OCI-LY1 (cell line): ENCODE data around the gene IGFN1.

Experiments used
- H2AFZ ChIP-seq: fragments of 200-600 bp; sonication (generic), shearing (Covaris generic); 2 replicates; pipeline ENCODE4 v1.6.0; 2014; ENCODE audit warnings: antibody characterized with exemption, mild to moderate bottlenecking, low read length
- H3F3A ChIP-seq: fragments of 200-600 bp; sonication (generic), shearing (Covaris generic); 2 replicates; pipeline ENCODE4 v1.6.0; 2014; ENCODE audit warnings: mild to moderate bottlenecking, antibody characterized with exemption, low read length, moderate library complexity; ENCODE audit not compliant: insufficient read depth
- H3K27ac ChIP-seq: fragments of 200-600 bp; sonication (generic); 2 replicates; pipeline ENCODE4 v1.5.1; 2014; ENCODE audit warnings: low read length, mixed run types, mild to moderate bottlenecking, low read depth; ENCODE audit not compliant: poor library complexity, severe bottlenecking
- H3K27me3 ChIP-seq: fragments of 200-600 bp; sonication (generic); 2 replicates; pipeline ENCODE4 v1.6.0; 2014; ENCODE audit warnings: antibody characterized with exemption, mild to moderate bottlenecking, low read length, moderate library complexity; ENCODE audit not compliant: insufficient read depth
- H3K36me3 ChIP-seq: fragments of 200-600 bp; sonication (generic); 2 replicates; pipeline ENCODE4 v1.6.1; 2014; ENCODE audit warnings: mild to moderate bottlenecking, antibody characterized with exemption, low read length, moderate library complexity, mixed read lengths; ENCODE audit not compliant: insufficient read depth
- H3K4me1 ChIP-seq: fragments of 200-600 bp; sonication (generic); 2 replicates; pipeline ENCODE4 v1.5.1; 2014; ENCODE audit warnings: mild to moderate bottlenecking, low read length, moderate library complexity; ENCODE audit not compliant: insufficient read depth, severe bottlenecking
- H3K4me2 ChIP-seq: fragments of 200-600 bp; sonication (generic), shearing (Covaris generic); 2 replicates; pipeline ENCODE4 v1.6.1; 2014; ENCODE audit warnings: low read length
- H3K4me3 ChIP-seq: fragments of 200-600 bp; sonication (generic); 2 replicates; pipeline ENCODE4 v1.5.1; 2014; ENCODE audit warnings: low read length, low read depth, mild to moderate bottlenecking, mixed read lengths; ENCODE audit not compliant: poor library complexity, severe bottlenecking
- H3K79me2 ChIP-seq: fragments of 200-600 bp; shearing (Covaris generic); 2 replicates; pipeline ENCODE4 v1.6.1; 2016; ENCODE audit warnings: mixed run types, low read length, mixed read lengths; ENCODE audit not compliant: insufficient read depth
- H3K9ac ChIP-seq: fragments of 200-600 bp; sonication (generic), shearing (Covaris generic); 2 replicates; pipeline ENCODE4 v1.6.1; 2014; ENCODE audit warnings: mild to moderate bottlenecking, low read length, mixed read lengths
- H3K9me2 ChIP-seq: fragments of 200-600 bp; sonication (generic), shearing (Covaris generic); 2 replicates; pipeline ENCODE4 v1.6.1; 2014; ENCODE audit warnings: low read depth, mild to moderate bottlenecking, low read length, mixed read lengths
- H3K9me3 ChIP-seq: fragments of 200-600 bp; shearing (Covaris generic); 2 replicates; pipeline ENCODE4 v1.6.1; 2014; ENCODE audit warnings: low read length, mixed read lengths
- H4K20me1 ChIP-seq: fragments of 200-600 bp; sonication (generic), shearing (Covaris generic); 2 replicates; pipeline ENCODE4 v1.6.0; 2016; ENCODE audit warnings: mild to moderate bottlenecking, low read length; ENCODE audit not compliant: insufficient read depth
- EZH2 ChIP-seq: fragments of 200-600 bp; sonication (generic), shearing (Covaris generic); IDR thresholded peaks from 2 replicates; pipeline ENCODE4 v1.8.0; 2017; ENCODE audit warnings: borderline replicate concordance, mixed run types, mild to moderate bottlenecking, antibody characterized with exemption, low read length, moderate library complexity, mixed read lengths
- TF ChIP-seq, protein P1 (sequence below): fragments of 200-600 bp; sonication (generic), shearing (Covaris generic); IDR thresholded peaks from 2 replicates; pipeline ENCODE4 v1.5.1; 2017; ENCODE audit warnings: mild to moderate bottlenecking, antibody characterized with exemption, low read length, moderate library complexity, mixed read lengths

IGFN1 gene

GRCh38 chr1:201270616-201271390, 80.2 kb downstream of the IGFN1 start:
- Histone ChIP-seq H3K9ac (no peak overlapping the region), H3K4me3 (no peak overlapping the region), H2AFZ (no peak overlapping the region), H3K27ac (no peak overlapping the region), H4K20me1 (no peaks in the 10 kb centered on the region), H3K9me3 (no peaks in the 10 kb centered on the region), H3K27me3 (no peaks in the 10 kb centered on the region), H3K4me2 (no peak overlapping the region), H3K9me2 (no peaks in the 10 kb centered on the region), H3K79me2 (no peaks in the 10 kb centered on the region), H3K4me1 (no peaks in the 10 kb centered on the region), H3K36me3 (no peaks in the 10 kb centered on the region), H3F3A (no peaks in the 10 kb centered on the region)
- TF ChIP-seq EZH2: no peak
- TF ChIP-seq, protein P1, sequence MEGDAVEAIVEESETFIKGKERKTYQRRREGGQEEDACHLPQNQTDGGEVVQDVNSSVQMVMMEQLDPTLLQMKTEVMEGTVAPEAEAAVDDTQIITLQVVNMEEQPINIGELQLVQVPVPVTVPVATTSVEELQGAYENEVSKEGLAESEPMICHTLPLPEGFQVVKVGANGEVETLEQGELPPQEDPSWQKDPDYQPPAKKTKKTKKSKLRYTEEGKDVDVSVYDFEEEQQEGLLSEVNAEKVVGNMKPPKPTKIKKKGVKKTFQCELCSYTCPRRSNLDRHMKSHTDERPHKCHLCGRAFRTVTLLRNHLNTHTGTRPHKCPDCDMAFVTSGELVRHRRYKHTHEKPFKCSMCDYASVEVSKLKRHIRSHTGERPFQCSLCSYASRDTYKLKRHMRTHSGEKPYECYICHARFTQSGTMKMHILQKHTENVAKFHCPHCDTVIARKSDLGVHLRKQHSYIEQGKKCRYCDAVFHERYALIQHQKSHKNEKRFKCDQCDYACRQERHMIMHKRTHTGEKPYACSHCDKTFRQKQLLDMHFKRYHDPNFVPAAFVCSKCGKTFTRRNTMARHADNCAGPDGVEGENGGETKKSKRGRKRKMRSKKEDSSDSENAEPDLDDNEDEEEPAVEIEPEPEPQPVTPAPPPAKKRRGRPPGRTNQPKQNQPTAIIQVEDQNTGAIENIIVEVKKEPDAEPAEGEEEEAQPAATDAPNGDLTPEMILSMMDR: no peak

GRCh38 chr1:201272799-201273198, 82.2 kb downstream of the IGFN1 start:
- no peak overlapping the region for H2AFZ ChIP-seq
- no peaks in the 10 kb centered on the region for H4K20me1 ChIP-seq
- H3K4me2 ChIP-seq: no peak overlapping the region
- no peak overlapping the region for H3K27ac ChIP-seq
- H3K27me3 ChIP-seq: no peaks in the 10 kb centered on the region
- no peaks in the 10 kb centered on the region for H3K9me2 ChIP-seq
- no peaks in the 10 kb centered on the region for H3F3A ChIP-seq
- no peaks in the 10 kb centered on the region for H3K36me3 ChIP-seq
- no peak for TF ChIP-seq EZH2
- TF ChIP-seq, protein P1: no peak
- no peak overlapping the region for H3K4me3 ChIP-seq
- H3K79me2 ChIP-seq: no peaks in the 10 kb centered on the region
- H3K4me1 ChIP-seq: no peaks in the 10 kb centered on the region
- H3K9ac ChIP-seq: no peak overlapping the region
- H3K9me3 ChIP-seq: no peaks in the 10 kb centered on the region

- Histone ChIP-seq H3K4me2 (no peak overlapping the region), H3K4me3 (no peak overlapping the region), H3K27ac (no peak overlapping the region), H3K9me2 (no peaks in the 10 kb centered on the region), H3K4me1 (no peaks in the 10 kb centered on the region), H3K27me3 (no peaks in the 10 kb centered on the region), H3K9me3 (no peaks in the 10 kb centered on the region), H3K36me3 (no peaks in the 10 kb centered on the region), H2AFZ (no peak overlapping the region), H3F3A (no peaks in the 10 kb centered on the region), H3K79me2 (no peaks in the 10 kb centered on the region), H3K9ac (no peak overlapping the region), H4K20me1 (no peaks in the 10 kb centered on the region)
- TF ChIP-seq, protein P1: no peak
- no peak for TF ChIP-seq EZH2
These were observed 84.1 kb downstream of the IGFN1 start for GRCh38 chr1:201274616-201275252.
